Gastroesophageal sphincter (tissue), 4 donors: ENCODE results near the gene USP20. TPM values are rescaled to one million over a fixed set of nuclear protein-coding genes. Genes with fewer than 3 reads are reported as not detected.

Experiments
- ATAC-seq: fragments of 150-250 bp; one replicate; pipeline ENCODE4 v1.9.1; 2016; ENCODE audit warnings: mild to moderate bottlenecking, moderate library complexity
- H3K27ac ChIP-seq, 4 donors: fragments of 200-600 bp; sonication (generic) in 3 of 4; 1 replicate in 3 of 4; 2 replicates in 1 of 4; pipeline ENCODE4 v1.5.1; 2016 to 2019
- H3K27me3 ChIP-seq: fragments of 200-600 bp; sonication (generic); one replicate; pipeline ENCODE4 v1.5.1; 2019
- H3K36me3 ChIP-seq, 2 donors: fragments of 200-600 bp; sonication (generic); one replicate each; pipeline ENCODE4 v1.5.1; 2019; ENCODE audit warnings: control low read depth in 1 of 2
- H3K4me1 ChIP-seq, 3 donors: fragments of 200-600 bp; sonication (generic); 1 replicate in 2 of 3; 2 replicates in 1 of 3; pipeline ENCODE4 v1.5.1; 2016 to 2019; ENCODE audit warnings: control low read depth in 2 of 3
- H3K4me3 ChIP-seq, 2 donors: fragments of 200-600 bp; sonication (generic); one replicate each; pipeline ENCODE4 v1.5.1; 2019; ENCODE audit warnings: mild to moderate bottlenecking in 1 of 2, moderate library complexity in 1 of 2
- H3K9me3 ChIP-seq, 3 donors: fragments of 200-600 bp; sonication (generic); one replicate each; pipeline ENCODE4 v1.5.1; 2017 to 2019; ENCODE audit warnings: control low read depth in 2 of 3
- CTCF ChIP-seq, 4 experiments: fragments of 200-600 bp in 2 of 4; fragments of 450-650 bp in 2 of 4; sonication (generic) in 1 of 4; IDR thresholded peaks; one replicate each; pipeline ENCODE4 v1.5.1; 2017 to 2019; ENCODE audit warnings: antibody characterized with exemption in 4 of 4, mild to moderate bottlenecking in 2 of 4, moderate library complexity in 2 of 4
- EP300 ChIP-seq: sonication (generic); formaldehyde crosslinking; IDR thresholded peaks from one replicate; pipeline ENCODE4 v1.6.1; 2017; ENCODE audit warnings: antibody characterized with exemption, mild to moderate bottlenecking
- POLR2A ChIP-seq, 2 donors: fragments of 450-650 bp; IDR thresholded peaks; one replicate each; pipeline ENCODE4 v1.6.1; 2017; ENCODE audit warnings: antibody characterized with exemption in 2 of 2, mild to moderate bottlenecking in 2 of 2, moderate library complexity in 1 of 2
- POLR2AphosphoS5 ChIP-seq: sonication (generic); formaldehyde crosslinking; IDR thresholded peaks from one replicate; pipeline ENCODE4 v1.6.1; 2017; ENCODE audit warnings: antibody characterized with exemption
- WGBS, 2 donors: methylation state at CpG; one replicate each; pipeline ENCODE4 v1.1.5; 2018; ENCODE audit warnings: low coverage in 1 of 2; 5-methylcytosine and 5-hydroxymethylcytosine counted together
- total RNA-seq, 4 donors: library from RNA; depleted of rRNA; stranded (reverse); fragments of >200 nt; gene quantifications; one replicate each; pipeline ENCODE4 v1.1.0, GENCODE V29; 2016

USP20 gene
- total RNA-seq, 4 donors from 2014 or later, result 25.9 to 56.8 (median 33.4) TPM

- Histone ChIP-seq H3K27me3 (no peaks in the 10 kb centered on the region), H3K4me3 (no peak overlapping the region), H3K27ac (no peak overlapping the region), H3K36me3 (peaks cover 0 to 96% of the 10 kb centered on the region in 2 donors), H3K9me3 (no peaks in the 10 kb centered on the region), H3K4me1 (peaks cover 0 to 39% (median 0%) of the 10 kb centered on the region in 3 donors)
- WGBS, 2 donors, result 88 to 92% methylated on average over 1 to 4 of the region's 4 CpGs
- no peak for ATAC-seq
- TF ChIP-seq CTCF (IDR thresholded peaks at IDR 0.05), result no peak
- no peak for TF ChIP-seq EP300
- no peak for TF ChIP-seq POLR2AphosphoS5
- no peak for TF ChIP-seq POLR2A (IDR thresholded peaks at IDR 0.05)
Measured at GRCh38 chr9:129854588-129855110, 19.4 kb downstream of the USP20 start.

- 92 to 100% methylated on average over 1 to 2 of the region's 7 CpGs for WGBS, 2 donors
- Histone ChIP-seq H3K4me1 (peaks cover 0 to 14% (median 0%) of the 10 kb centered on the region in 3 donors), H3K27me3 (no peaks in the 10 kb centered on the region), H3K27ac (no peak overlapping the region), H3K9me3 (no peaks in the 10 kb centered on the region), H3K4me3 (no peak overlapping the region), H3K36me3 (peaks cover 0 to 96% of the 10 kb centered on the region in 2 donors)
- no peak for ATAC-seq
- no peak for TF ChIP-seq POLR2A (IDR thresholded peaks at IDR 0.05)
- no peak for TF ChIP-seq EP300
- TF ChIP-seq CTCF (IDR thresholded peaks at IDR 0.05), result no peak
- no peak for TF ChIP-seq POLR2AphosphoS5
Measured at GRCh38 chr9:129857207-129857606, 21.9 kb downstream of the USP20 start.

- H3K27me3 ChIP-seq, result no peaks in the 10 kb centered on the region
- no peak overlapping the region for H3K4me3 ChIP-seq
- ATAC-seq, result no peak
- WGBS, 2 donors, result 90% methylated on average over 2 of the region's 11 CpGs; no CpG with 5 or more reads in 1 of the 2 donors
- H3K4me1 ChIP-seq, result peaks cover 0 to 2% (median 0%) of the 10 kb centered on the region in 3 donors
- no peak overlapping the region for H3K27ac ChIP-seq
- TF ChIP-seq EP300 (no peak), POLR2AphosphoS5 (no peak), POLR2A (IDR thresholded peaks at IDR 0.05) (no peak)
- H3K9me3 ChIP-seq, result no peaks in the 10 kb centered on the region
- peaks cover 0 to 96% of the 10 kb centered on the region in 2 donors for H3K36me3 ChIP-seq
Measured at GRCh38 chr9:129858167-129858962, 23.1 kb downstream of the USP20 start.

- Histone ChIP-seq H3K27ac (no peak overlapping the region), H3K36me3 (peaks cover 0 to 97% of the 10 kb centered on the region in 2 donors), H3K4me3 (no peak overlapping the region), H3K9me3 (no peaks in the 10 kb centered on the region), H3K27me3 (no peaks in the 10 kb centered on the region), H3K4me1 (no peaks in the 10 kb centered on the region)
- TF ChIP-seq CTCF (IDR thresholded peaks at IDR 0.05) (no peak), EP300 (no peak), POLR2A (IDR thresholded peaks at IDR 0.05) (no peak), POLR2AphosphoS5 (no peak)
- WGBS, 2 donors, result 90% methylated on average over 2 of the region's 11 CpGs; no CpG with 5 or more reads in 1 of the 2 donors
- ATAC-seq, result no peak
Measured at GRCh38 chr9:129860653-129861446, 25.6 kb downstream of the USP20 start.

- H3K36me3 ChIP-seq, result peaks cover 0 to 97% of the 10 kb centered on the region in 2 donors
- no peak overlapping the region for H3K27ac ChIP-seq
- 83% methylated on average over 2 of the region's 12 CpGs; no CpG with 5 or more reads in 1 of the 2 donors for WGBS, 2 donors
- no peaks in the 10 kb centered on the region for H3K27me3 ChIP-seq
- no peaks in the 10 kb centered on the region for H3K4me1 ChIP-seq
- no peaks in the 10 kb centered on the region for H3K9me3 ChIP-seq
- ATAC-seq, result no peak
- no peak for TF ChIP-seq POLR2AphosphoS5
- no peak for TF ChIP-seq POLR2A (IDR thresholded peaks at IDR 0.05)
- TF ChIP-seq EP300, result no peak
- TF ChIP-seq CTCF (IDR thresholded peaks at IDR 0.05), result no peak
- no peak overlapping the region for H3K4me3 ChIP-seq
Measured at GRCh38 chr9:129861447-129861827, 26.2 kb downstream of the USP20 start.
